Thyroid gland (tissue), 4 donors: ENCODE data around the gene CTBP1.

Source experiments
- POLR2A ChIP-seq, 2 donors: fragments of 450-650 bp; IDR thresholded peaks; one replicate each; pipeline ENCODE4 v1.6.1; 2017; ENCODE audit warnings: antibody characterized with exemption in 2 of 2, mild to moderate bottlenecking in 2 of 2, moderate library complexity in 1 of 2
- TF ChIP-seq, protein P1 (sequence below), 6 experiments: fragments of 200-600 bp in 3 of 6; fragments of 450-650 bp in 3 of 6; sonication (generic) in 3 of 6; IDR thresholded peaks; one replicate each; pipeline ENCODE4 v1.5.1; 2016 to 2019; ENCODE audit warnings: antibody characterized with exemption in 6 of 6, mild to moderate bottlenecking in 2 of 6, inconsistent platforms in 1 of 6, moderate library complexity in 1 of 6

DNA sequence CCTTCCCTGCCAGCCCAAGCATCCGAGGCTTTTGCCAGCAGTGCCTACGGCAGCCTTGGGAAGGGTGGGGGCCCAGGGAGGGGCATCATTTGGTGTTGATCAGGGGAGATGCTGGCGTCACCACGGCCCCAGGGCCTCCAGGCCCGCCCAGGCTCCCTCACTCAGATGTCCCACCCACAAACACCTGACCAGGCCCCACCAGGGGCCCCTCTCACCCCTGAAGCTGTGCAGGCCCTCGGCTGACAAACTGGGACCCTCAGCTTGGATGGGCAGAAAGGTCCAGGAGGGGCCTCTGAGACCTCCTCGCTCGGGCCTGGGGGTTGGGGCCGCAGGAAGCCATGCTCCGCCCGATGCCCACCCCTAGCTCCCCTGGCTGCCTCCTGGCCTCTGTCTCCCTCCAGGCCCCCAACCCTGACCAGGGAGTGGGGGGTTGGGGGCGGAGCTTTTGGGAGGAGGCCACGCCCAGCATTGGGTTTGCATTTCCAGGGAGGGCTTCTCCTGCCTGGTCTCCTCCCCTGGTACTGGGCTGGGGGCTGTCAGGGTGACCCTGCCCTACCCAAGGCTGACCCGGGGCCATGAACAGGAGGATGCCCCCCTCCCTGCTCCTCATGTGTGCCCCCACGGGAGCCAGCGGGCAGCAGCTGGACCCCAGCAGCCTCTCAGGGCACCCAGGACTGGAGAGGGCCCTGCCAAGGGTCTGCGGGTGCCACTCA is 43.2 kb downstream of the CTBP1 start:
- TF ChIP-seq, protein P1, sequence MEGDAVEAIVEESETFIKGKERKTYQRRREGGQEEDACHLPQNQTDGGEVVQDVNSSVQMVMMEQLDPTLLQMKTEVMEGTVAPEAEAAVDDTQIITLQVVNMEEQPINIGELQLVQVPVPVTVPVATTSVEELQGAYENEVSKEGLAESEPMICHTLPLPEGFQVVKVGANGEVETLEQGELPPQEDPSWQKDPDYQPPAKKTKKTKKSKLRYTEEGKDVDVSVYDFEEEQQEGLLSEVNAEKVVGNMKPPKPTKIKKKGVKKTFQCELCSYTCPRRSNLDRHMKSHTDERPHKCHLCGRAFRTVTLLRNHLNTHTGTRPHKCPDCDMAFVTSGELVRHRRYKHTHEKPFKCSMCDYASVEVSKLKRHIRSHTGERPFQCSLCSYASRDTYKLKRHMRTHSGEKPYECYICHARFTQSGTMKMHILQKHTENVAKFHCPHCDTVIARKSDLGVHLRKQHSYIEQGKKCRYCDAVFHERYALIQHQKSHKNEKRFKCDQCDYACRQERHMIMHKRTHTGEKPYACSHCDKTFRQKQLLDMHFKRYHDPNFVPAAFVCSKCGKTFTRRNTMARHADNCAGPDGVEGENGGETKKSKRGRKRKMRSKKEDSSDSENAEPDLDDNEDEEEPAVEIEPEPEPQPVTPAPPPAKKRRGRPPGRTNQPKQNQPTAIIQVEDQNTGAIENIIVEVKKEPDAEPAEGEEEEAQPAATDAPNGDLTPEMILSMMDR (IDR thresholded peaks at IDR 0.05) = no peak
- TF ChIP-seq POLR2A (IDR thresholded peaks at IDR 0.05) = no peak
